ENCODE data around the gene ATG4D.

ATG4D gene

DNA sequence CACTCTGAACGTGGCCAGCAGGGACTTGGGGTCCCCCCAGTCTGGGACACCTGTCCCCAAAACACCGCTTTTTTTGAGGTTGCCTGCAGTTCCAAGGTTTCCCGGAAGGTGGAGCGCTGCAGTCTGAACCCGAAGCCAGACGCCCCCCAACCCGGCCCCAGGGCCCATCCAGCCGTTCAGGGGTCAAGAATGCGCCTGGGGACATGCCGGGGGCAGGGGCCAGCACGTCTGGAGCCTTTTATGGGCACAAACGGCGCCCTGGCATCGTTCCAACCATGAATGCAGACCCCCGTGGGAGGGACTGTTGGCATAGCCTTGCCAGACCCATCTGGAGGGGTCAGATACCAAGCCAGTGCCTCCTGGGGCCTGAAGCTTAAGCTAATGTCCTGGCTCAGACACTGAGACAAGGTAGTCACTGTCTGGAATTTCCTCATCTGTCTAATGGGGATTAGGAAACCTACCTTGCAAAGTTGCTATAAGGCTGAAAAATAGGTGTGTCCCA lies 33.4 kb upstream of the ATG4D start:
- Histone ChIP-seq H3K36me3 (no peaks in the 10 kb centered on the region), H3K9me3 (no peaks in the 10 kb centered on the region), H3K4me1 (ENCODE audit: control insufficient read depth in 1 of 2, insufficient read depth in 1 of 2, low read depth in 1 of 2, low read length in 1 of 2) (peaks cover 6 to 8% of the 10 kb centered on the region in 2 experiments), H3K4me3 (ENCODE audit: low read depth in 1 of 2, low read length in 1 of 2) (no peak overlapping the region), H3K27me3 (peaks cover 44% of the 10 kb centered on the region), H3K27ac (no peak overlapping the region)
- TF ChIP-seq, protein P1, sequence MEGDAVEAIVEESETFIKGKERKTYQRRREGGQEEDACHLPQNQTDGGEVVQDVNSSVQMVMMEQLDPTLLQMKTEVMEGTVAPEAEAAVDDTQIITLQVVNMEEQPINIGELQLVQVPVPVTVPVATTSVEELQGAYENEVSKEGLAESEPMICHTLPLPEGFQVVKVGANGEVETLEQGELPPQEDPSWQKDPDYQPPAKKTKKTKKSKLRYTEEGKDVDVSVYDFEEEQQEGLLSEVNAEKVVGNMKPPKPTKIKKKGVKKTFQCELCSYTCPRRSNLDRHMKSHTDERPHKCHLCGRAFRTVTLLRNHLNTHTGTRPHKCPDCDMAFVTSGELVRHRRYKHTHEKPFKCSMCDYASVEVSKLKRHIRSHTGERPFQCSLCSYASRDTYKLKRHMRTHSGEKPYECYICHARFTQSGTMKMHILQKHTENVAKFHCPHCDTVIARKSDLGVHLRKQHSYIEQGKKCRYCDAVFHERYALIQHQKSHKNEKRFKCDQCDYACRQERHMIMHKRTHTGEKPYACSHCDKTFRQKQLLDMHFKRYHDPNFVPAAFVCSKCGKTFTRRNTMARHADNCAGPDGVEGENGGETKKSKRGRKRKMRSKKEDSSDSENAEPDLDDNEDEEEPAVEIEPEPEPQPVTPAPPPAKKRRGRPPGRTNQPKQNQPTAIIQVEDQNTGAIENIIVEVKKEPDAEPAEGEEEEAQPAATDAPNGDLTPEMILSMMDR (IDR thresholded peaks at IDR 0.05) = peak; percentile 62

DNA sequence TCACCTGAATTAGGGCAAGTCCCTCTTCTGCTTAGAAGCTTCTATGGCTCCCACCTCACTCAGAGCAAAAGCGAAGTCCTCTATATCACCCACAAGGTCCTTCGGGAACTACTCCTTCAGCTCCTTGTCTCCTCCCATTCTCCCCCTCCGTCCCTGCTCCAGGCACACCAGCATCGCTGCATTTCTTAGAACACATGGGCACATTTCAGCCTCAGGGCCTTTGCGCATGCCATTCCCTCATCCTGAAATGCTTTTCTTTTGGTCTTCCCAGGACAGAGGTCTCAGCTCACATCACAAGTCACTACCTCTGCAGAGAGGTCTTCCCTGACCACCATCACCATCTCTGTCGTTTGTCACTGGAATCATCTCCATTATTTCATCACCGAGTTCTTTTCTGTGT lies 30.5 kb upstream of the ATG4D start:
- TF ChIP-seq, protein P1 (IDR thresholded peaks at IDR 0.05) = no peak
- Histone ChIP-seq H3K27ac (no peak overlapping the region), H3K27me3 (peaks cover 73% of the 10 kb centered on the region), H3K36me3 (no peaks in the 10 kb centered on the region), H3K4me3 (ENCODE audit: low read depth in 1 of 2, low read length in 1 of 2) (no peak overlapping the region), H3K9me3 (no peaks in the 10 kb centered on the region), H3K4me1 (ENCODE audit: control insufficient read depth in 1 of 2, insufficient read depth in 1 of 2, low read depth in 1 of 2, low read length in 1 of 2) (peaks cover 8 to 14% of the 10 kb centered on the region in 2 experiments)

DNA sequence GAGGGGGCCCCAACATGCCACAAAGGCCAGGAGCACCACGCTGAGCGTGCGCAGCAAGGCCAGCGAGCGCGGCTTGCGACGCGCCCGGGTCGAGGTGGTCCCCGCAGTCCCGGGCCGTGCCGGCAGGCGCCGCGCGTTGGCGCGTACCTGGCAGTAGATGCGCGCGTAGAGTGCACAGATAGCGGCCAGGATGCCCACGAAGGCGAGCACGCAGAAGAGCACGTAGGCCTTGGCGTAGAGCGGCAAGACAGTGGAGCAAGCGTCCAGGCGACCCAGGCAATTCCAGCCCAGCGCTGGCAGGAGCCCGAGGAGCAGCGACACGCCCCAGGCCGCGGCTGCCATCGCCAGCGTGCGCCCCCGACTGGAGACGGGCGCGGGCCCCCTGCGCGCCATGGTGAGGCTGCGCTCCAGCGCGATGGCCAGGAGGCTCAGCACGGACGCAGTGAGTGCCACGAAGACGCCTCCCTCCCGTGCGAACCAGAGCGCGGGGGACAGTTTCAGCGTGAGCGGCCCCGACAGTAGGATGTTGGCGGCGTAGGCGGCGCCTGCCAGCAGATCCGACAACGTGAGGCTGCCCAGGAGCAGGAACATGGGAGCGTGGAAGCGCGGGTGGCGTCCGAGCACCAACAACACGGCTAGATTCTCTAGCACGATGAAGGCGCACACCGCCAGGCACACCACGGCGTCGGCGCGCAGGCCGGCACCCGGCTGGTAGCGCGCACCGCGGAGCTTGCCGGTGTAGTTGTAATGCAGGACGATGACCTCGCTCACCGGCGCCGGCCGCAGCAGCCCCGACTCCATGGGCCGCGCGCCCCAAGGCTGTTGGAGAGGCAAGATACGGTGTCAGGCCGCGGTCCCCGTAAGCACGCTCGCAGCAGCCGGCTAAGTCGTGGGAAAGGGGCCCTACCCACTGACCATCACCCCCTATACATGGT lies 29.2 kb upstream of the ATG4D start:
- Histone ChIP-seq H3K36me3 (no peaks in the 10 kb centered on the region), H3K9me3 (no peaks in the 10 kb centered on the region), H3K27me3 (peaks cover 85% of the 10 kb centered on the region), H3K4me3 (ENCODE audit: low read depth in 1 of 2, low read length in 1 of 2) (no peak overlapping the region), H3K27ac (no peak overlapping the region), H3K4me1 (ENCODE audit: control insufficient read depth in 1 of 2, insufficient read depth in 1 of 2, low read depth in 1 of 2, low read length in 1 of 2) (peaks cover 8 to 14% of the 10 kb centered on the region in 2 experiments)
- TF ChIP-seq, protein P1 (IDR thresholded peaks at IDR 0.05) = no peak

DNA sequence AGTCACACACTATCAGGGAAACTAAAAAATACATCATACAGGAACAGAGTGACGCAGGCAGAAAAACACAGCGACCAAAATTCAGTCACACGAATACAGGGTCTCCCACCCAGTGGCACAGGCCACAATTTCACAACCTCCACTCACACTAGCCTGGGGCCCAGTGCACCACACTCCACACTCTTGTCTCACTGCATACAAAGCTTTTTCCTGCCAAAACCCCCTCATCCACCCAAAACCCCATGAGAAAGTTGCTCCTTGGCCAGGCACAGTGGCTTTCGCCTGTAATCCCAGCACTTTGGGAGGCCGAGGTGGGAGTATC lies 27.7 kb upstream of the ATG4D start:
- Histone ChIP-seq H3K27ac (no peak overlapping the region), H3K9me3 (no peaks in the 10 kb centered on the region), H3K4me1 (ENCODE audit: control insufficient read depth in 1 of 2, insufficient read depth in 1 of 2, low read depth in 1 of 2, low read length in 1 of 2) (peaks cover 0 to 8% of the 10 kb centered on the region in 2 experiments), H3K4me3 (ENCODE audit: low read depth in 1 of 2, low read length in 1 of 2) (no peak overlapping the region), H3K36me3 (no peaks in the 10 kb centered on the region), H3K27me3 (peaks cover 100% of the 10 kb centered on the region)
- TF ChIP-seq, protein P1 (IDR thresholded peaks at IDR 0.05) = no peak

DNA sequence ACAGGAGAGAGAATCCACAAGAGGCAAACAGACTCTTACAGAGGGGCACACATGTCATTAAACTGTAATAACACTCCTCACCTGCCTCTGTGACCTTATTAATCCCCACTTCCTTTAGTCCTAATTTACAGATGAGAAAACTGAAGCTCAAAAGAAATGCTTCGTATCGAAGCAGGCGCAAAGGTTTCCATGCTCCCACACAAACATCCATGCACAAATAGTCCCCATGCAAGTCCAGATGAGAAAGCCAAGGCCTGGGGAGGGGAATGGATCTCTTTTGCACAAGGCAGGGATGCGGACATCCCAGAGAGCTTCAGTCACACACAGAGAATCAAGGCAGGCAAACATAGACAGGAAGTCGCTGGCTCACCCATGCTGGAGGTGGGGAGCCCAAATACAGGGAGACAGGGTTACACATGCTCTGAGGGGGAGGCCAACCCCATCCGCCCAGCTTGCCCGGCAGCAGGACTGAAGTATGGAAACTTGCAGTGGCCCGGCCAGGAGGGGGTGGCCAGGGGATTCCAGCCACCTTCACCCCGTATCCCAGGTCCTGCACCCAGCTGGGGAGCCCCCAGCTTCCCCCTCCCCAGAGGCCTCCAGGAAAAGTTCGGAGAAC lies 26.9 kb upstream of the ATG4D start:
- H3K4me1 ChIP-seq (ENCODE audit: control insufficient read depth in 1 of 2, insufficient read depth in 1 of 2, low read depth in 1 of 2, low read length in 1 of 2) = peaks cover 0 to 8% of the 10 kb centered on the region in 2 experiments
- H3K27me3 ChIP-seq = peaks cover 99% of the 10 kb centered on the region

More for the DNA sequence above, 26.9 kb upstream of the ATG4D start:
- H3K27ac ChIP-seq = no peak overlapping the region
- TF ChIP-seq, protein P1 (IDR thresholded peaks at IDR 0.05) = no peak
- H3K4me3 ChIP-seq (ENCODE audit: low read depth in 1 of 2, low read length in 1 of 2) = no peak overlapping the region
- H3K36me3 ChIP-seq = no peaks in the 10 kb centered on the region
- H3K9me3 ChIP-seq = no peaks in the 10 kb centered on the region
